Measurements from ENCODE around the gene PTPDC1. TPM values are rescaled to one million over a fixed set of nuclear protein-coding genes. Genes with fewer than 3 reads are reported as not detected.

PTPDC1 gene, protein sequence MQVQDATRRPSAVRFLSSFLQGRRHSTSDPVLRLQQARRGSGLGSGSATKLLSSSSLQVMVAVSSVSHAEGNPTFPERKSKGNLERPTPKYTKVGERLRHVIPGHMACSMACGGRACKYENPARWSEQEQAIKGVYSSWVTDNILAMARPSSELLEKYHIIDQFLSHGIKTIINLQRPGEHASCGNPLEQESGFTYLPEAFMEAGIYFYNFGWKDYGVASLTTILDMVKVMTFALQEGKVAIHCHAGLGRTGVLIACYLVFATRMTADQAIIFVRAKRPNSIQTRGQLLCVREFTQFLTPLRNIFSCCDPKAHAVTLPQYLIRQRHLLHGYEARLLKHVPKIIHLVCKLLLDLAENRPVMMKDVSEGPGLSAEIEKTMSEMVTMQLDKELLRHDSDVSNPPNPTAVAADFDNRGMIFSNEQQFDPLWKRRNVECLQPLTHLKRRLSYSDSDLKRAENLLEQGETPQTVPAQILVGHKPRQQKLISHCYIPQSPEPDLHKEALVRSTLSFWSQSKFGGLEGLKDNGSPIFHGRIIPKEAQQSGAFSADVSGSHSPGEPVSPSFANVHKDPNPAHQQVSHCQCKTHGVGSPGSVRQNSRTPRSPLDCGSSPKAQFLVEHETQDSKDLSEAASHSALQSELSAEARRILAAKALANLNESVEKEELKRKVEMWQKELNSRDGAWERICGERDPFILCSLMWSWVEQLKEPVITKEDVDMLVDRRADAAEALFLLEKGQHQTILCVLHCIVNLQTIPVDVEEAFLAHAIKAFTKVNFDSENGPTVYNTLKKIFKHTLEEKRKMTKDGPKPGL
- 7.1 and 8.4 TPM in 2 replicates for total RNA-seq

DNA sequence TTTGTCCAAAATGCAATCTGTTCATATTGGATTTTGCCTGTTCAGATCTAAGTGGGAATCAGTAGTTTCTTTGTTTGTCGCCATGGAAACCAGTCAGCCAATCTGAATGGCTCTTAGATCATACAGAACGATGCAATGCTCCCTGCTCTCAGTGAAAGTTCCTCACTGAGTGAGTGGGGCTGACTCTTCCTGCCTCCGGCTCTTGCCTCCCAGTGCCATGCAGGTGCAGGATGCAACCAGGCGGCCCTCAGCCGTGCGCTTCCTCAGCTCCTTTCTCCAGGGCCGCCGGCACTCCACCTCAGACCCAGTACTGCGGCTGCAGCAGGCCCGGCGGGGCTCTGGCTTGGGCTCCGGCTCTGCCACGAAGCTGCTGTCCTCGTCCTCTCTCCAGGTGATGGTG, at the start of gene PTPDC1:
Gene PTPDC1, plus strand, starts transcription at position 151 of the 400 bp plus-strand sequence. Its CDS starts 67 bp downstream, at position 218.
- ChIA-PET POLR2A (interaction anchor here (0.5 kb wide), 1 partner anchor 554 kb away, joined by 3 read pairs; no protein-coding TSS in a partner anchor), CTCF (no interaction called here)
- Mint-ChIP-seq H3K36me3 (ENCODE audit: low read depth) (peaks cover 19% of the 10 kb centered on the region), H3K27me3 (no peaks in the 10 kb centered on the region), H3K4me3 (no peak within 1 kb of the TSS), H3K27ac (no peak within 1 kb of the TSS), H3K4me1 (no peaks in the 10 kb centered on the region), H3K9me3 (no peaks in the 10 kb centered on the region)
- ATAC-seq (ENCODE audit: low read depth) (no peak), DNase-seq (no peak)
- intact Hi-C loops (cut with micrococcal nuclease) = no loop called here
- TF ChIP-seq, protein P1, sequence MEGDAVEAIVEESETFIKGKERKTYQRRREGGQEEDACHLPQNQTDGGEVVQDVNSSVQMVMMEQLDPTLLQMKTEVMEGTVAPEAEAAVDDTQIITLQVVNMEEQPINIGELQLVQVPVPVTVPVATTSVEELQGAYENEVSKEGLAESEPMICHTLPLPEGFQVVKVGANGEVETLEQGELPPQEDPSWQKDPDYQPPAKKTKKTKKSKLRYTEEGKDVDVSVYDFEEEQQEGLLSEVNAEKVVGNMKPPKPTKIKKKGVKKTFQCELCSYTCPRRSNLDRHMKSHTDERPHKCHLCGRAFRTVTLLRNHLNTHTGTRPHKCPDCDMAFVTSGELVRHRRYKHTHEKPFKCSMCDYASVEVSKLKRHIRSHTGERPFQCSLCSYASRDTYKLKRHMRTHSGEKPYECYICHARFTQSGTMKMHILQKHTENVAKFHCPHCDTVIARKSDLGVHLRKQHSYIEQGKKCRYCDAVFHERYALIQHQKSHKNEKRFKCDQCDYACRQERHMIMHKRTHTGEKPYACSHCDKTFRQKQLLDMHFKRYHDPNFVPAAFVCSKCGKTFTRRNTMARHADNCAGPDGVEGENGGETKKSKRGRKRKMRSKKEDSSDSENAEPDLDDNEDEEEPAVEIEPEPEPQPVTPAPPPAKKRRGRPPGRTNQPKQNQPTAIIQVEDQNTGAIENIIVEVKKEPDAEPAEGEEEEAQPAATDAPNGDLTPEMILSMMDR (IDR thresholded peaks at IDR 0.05) = no peak

DNA sequence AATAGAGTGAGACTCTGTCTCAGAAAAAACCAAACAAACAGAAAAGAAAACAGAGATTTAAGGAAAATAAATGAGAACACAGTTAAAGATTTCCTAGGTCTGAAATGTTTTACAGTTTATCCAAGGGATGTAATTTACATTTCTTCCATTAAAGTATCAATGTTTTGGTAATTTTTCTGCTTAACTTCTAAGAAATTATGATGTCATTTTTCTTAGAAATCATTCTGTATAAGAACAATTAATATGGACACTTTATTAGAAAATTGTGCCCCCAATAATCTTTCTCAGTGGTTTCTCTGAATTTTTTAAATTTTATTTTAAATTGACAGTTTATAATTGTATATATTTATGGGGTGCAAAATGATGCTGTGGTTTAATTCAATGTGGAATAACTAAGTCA, 49.8 kb upstream of the PTPDC1 start:
- Mint-ChIP-seq H3K27ac (no peak overlapping the region), H3K9me3 (no peaks in the 10 kb centered on the region), H3K36me3 (ENCODE audit: low read depth) (peaks cover 3% of the 10 kb centered on the region), H3K4me3 (no peak overlapping the region), H3K27me3 (no peaks in the 10 kb centered on the region), H3K4me1 (peaks cover 19% of the 10 kb centered on the region)
- ATAC-seq (ENCODE audit: low read depth) (no peak), DNase-seq (no peak)
- TF ChIP-seq, protein P1 (IDR thresholded peaks at IDR 0.05) = no peak
- POLR2A ChIA-PET = no interaction called here
- CTCF ChIA-PET = no interaction called here
- intact Hi-C loops (cut with micrococcal nuclease) = loop anchor here (5.0 kb wide), 1 partner anchor 1157 kb away; the partner anchor contains the start of gene ZNF484

DNA sequence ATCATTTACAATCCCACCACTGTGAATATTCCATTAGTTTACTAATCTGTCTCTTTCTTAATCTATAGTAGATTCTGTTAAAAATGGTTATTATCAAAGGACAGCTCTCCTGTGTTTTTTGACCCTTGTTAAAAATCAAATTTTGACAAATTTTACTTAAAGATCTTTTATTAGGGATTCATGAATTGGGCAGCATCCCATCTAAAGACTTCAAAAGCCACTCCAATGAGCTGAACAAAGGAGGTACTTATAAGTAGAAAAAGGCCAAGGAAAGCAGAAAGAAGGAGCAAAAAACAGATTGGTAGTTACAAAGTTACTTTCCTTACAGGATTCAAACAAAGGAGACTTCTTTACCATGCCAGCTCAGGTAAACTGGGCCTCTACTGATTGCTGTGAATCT, 44.5 kb upstream of the PTPDC1 start:
- TF ChIP-seq, protein P1 (IDR thresholded peaks at IDR 0.05) = no peak
- no peak overlapping the region for H3K27ac Mint-ChIP-seq
- intact Hi-C loops (cut with micrococcal nuclease) = no loop called here
- no peaks in the 10 kb centered on the region for H3K4me1 Mint-ChIP-seq
- POLR2A ChIA-PET = no interaction called here
- no peak overlapping the region for H3K4me3 Mint-ChIP-seq
- ATAC-seq (ENCODE audit: low read depth) (no peak), DNase-seq (no peak)
- no peaks in the 10 kb centered on the region for H3K36me3 Mint-ChIP-seq (ENCODE audit: low read depth)
- CTCF ChIA-PET = no interaction called here
- no peaks in the 10 kb centered on the region for H3K9me3 Mint-ChIP-seq
- H3K27me3 Mint-ChIP-seq = no peaks in the 10 kb centered on the region

DNA sequence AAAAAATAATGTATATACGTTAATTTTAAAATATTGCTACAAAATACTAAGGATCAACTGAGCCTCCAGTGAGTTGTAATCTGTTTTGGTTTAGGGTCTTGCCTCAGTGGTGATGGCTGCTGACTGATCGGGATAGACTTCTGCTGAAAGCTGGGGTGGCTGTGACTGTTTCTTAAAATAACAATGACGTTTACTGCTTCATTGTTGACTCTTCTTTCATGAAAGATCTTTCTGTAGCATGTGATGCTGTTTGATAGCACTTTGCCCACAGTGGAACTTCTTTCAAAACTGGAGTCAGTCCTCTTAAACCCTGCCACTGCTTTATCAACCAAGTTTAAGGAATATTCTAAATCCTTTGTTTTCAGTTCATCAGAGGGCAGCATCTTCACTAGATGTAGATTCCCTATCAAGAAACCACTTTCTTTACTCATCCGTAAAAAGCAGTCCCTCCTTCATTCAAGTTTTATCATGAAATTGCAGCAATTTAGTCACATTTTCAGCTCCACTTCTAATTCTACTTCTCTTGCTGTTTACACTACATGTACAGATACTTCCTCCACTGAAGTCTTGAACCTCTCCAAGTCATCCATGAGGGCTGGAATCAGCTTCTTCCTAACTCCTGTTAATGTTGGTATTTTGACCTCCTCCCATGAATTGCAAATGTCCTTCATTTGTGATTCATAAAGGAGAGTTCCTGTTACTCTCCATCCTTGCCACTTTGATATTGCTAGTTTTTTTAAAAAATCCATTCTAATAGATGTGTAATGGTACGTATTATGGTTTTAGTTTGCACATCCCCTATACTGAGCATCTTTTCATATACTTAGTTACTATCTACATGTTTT, 41.5 kb upstream of the PTPDC1 start:
- H3K36me3 Mint-ChIP-seq (ENCODE audit: low read depth) = no peaks in the 10 kb centered on the region
- H3K4me3 Mint-ChIP-seq = no peak overlapping the region
- no peaks in the 10 kb centered on the region for H3K27me3 Mint-ChIP-seq
- no peak overlapping the region for H3K27ac Mint-ChIP-seq
- ChIA-PET POLR2A (no interaction called here), CTCF (no interaction called here)
- no peaks in the 10 kb centered on the region for H3K9me3 Mint-ChIP-seq
- DNase-seq (no peak), ATAC-seq (ENCODE audit: low read depth) (no peak)
- intact Hi-C loops (cut with micrococcal nuclease) = no loop called here
- no peaks in the 10 kb centered on the region for H3K4me1 Mint-ChIP-seq
- TF ChIP-seq, protein P1 (IDR thresholded peaks at IDR 0.05) = no peak

Data from activated B cell treated with CpG ODN at 0.5 μM for 24 hours (primary cell).